ENCODE data around the gene GABRG3.

GABRG3 gene

GRCh38 chr15:27418726-27419125, 447.7 kb downstream of the GABRG3 start:
- no peak overlapping the region for H3K4me3 ChIP-seq (ENCODE audit: insufficient read depth, low read length, poor library complexity, severe bottlenecking)
- H2AFZ ChIP-seq (ENCODE audit: low read depth, low read length, severe bottlenecking), result no peak overlapping the region
- H3K4me2 ChIP-seq (ENCODE audit: low read depth, low read length, poor library complexity, severe bottlenecking), result no peak overlapping the region
- no peaks in the 10 kb centered on the region for H3K9me3 ChIP-seq (ENCODE audit: insufficient read depth, low read length)
- no peaks in the 10 kb centered on the region for H3K79me2 ChIP-seq (ENCODE audit: insufficient read depth, low read length)
- no peaks in the 10 kb centered on the region for H3K9me2 ChIP-seq (replicated peaks; ENCODE audit: insufficient read depth, low read length)
- H3K9ac ChIP-seq (ENCODE audit: low read length), result no peak overlapping the region
- TF ChIP-seq CTCF (IDR thresholded peaks at IDR 0.05; ENCODE audit: insufficient read depth, low read length, poor library complexity, severe bottlenecking) (no peak), EZH2phosphoT487 (conservative IDR thresholded peaks at IDR 0.05; ENCODE audit: low read length) (no peak)
- no peaks in the 10 kb centered on the region for H3F3A ChIP-seq (ENCODE audit: insufficient read depth)
- H3K36me3 ChIP-seq (ENCODE audit: low read length), result no peaks in the 10 kb centered on the region
- no peaks in the 10 kb centered on the region for H4K20me1 ChIP-seq (ENCODE audit: low read depth, low read length)
- H3K27ac ChIP-seq (ENCODE audit: low read depth, low read length), result no peak overlapping the region
- H3K27me3 ChIP-seq (ENCODE audit: low read length), result no peaks in the 10 kb centered on the region

- no peaks in the 10 kb centered on the region for H3K27me3 ChIP-seq (ENCODE audit: low read length)
- TF ChIP-seq EZH2phosphoT487 (conservative IDR thresholded peaks at IDR 0.05; ENCODE audit: low read length), result no peak
- TF ChIP-seq CTCF (IDR thresholded peaks at IDR 0.05; ENCODE audit: insufficient read depth, low read length, poor library complexity, severe bottlenecking), result no peak
- H2AFZ ChIP-seq (ENCODE audit: low read depth, low read length, severe bottlenecking), result no peak overlapping the region
- H3K9me2 ChIP-seq (replicated peaks; ENCODE audit: insufficient read depth, low read length), result no peaks in the 10 kb centered on the region
- no peak overlapping the region for H3K4me3 ChIP-seq (ENCODE audit: insufficient read depth, low read length, poor library complexity, severe bottlenecking)
- H3K9me3 ChIP-seq (ENCODE audit: insufficient read depth, low read length), result no peaks in the 10 kb centered on the region
- H3K9ac ChIP-seq (ENCODE audit: low read length), result no peak overlapping the region
- no peaks in the 10 kb centered on the region for H4K20me1 ChIP-seq (ENCODE audit: low read depth, low read length)
- H3K27ac ChIP-seq (ENCODE audit: low read depth, low read length), result no peak overlapping the region
- H3K4me2 ChIP-seq (ENCODE audit: low read depth, low read length, poor library complexity, severe bottlenecking), result no peak overlapping the region
- no peaks in the 10 kb centered on the region for H3K36me3 ChIP-seq (ENCODE audit: low read length)
- no peaks in the 10 kb centered on the region for H3F3A ChIP-seq (ENCODE audit: insufficient read depth)
- no peaks in the 10 kb centered on the region for H3K79me2 ChIP-seq (ENCODE audit: insufficient read depth, low read length)
Observed at GRCh38 chr15:27422997-27423396, 452.0 kb downstream of the GABRG3 start.

GRCh38 chr15:27426805-27427204, 455.8 kb downstream of the GABRG3 start:
- no peak for TF ChIP-seq EZH2phosphoT487 (conservative IDR thresholded peaks at IDR 0.05; ENCODE audit: low read length)
- no peak for TF ChIP-seq CTCF (IDR thresholded peaks at IDR 0.05; ENCODE audit: insufficient read depth, low read length, poor library complexity, severe bottlenecking)
- no peak overlapping the region for H3K9ac ChIP-seq (ENCODE audit: low read length)
- no peaks in the 10 kb centered on the region for H3K36me3 ChIP-seq (ENCODE audit: low read length)
- no peaks in the 10 kb centered on the region for H3K79me2 ChIP-seq (ENCODE audit: insufficient read depth, low read length)
- H3K27me3 ChIP-seq (ENCODE audit: low read length), result no peaks in the 10 kb centered on the region
- no peak overlapping the region for H3K4me3 ChIP-seq (ENCODE audit: insufficient read depth, low read length, poor library complexity, severe bottlenecking)
- no peak overlapping the region for H3K27ac ChIP-seq (ENCODE audit: low read depth, low read length)
- H3F3A ChIP-seq (ENCODE audit: insufficient read depth), result no peaks in the 10 kb centered on the region
- no peak overlapping the region for H3K4me2 ChIP-seq (ENCODE audit: low read depth, low read length, poor library complexity, severe bottlenecking)
- no peaks in the 10 kb centered on the region for H3K9me2 ChIP-seq (replicated peaks; ENCODE audit: insufficient read depth, low read length)
- H3K9me3 ChIP-seq (ENCODE audit: insufficient read depth, low read length), result no peaks in the 10 kb centered on the region
- H2AFZ ChIP-seq (ENCODE audit: low read depth, low read length, severe bottlenecking), result no peak overlapping the region
- H4K20me1 ChIP-seq (ENCODE audit: low read depth, low read length), result no peaks in the 10 kb centered on the region
